SK-MEL-5 (cell line): ENCODE data around the gene NTN1. TPM values are rescaled to one million over a fixed set of nuclear protein-coding genes. Genes with fewer than 3 reads are reported as not detected.

Experiments
- DNase-seq: peaks from one replicate; pipeline ENCODE4 v3.0.0-alpha.2; 2016; ENCODE audit warnings: low read depth, low spot score
- in situ Hi-C: cut with HindIII; loops from 2 replicates; pipeline ENCODE4 v1.10.0; 2016; ENCODE audit warnings: low sequenced_read_pairs, high pct_unique_total_duplicates, low pct_unique_long_range_greater_than_20kb
- total RNA-seq: library from RNA; depleted of rRNA; stranded (reverse); fragments of >200 nt; shearing (Covaris generic); gene quantifications from 2 replicates; pipeline ENCODE4 v1.2.3, GENCODE V29; 2014

The NTN1 gene
- total RNA-seq, 1 experiment from 2014 or later, result 5.9 TPM

DNA sequence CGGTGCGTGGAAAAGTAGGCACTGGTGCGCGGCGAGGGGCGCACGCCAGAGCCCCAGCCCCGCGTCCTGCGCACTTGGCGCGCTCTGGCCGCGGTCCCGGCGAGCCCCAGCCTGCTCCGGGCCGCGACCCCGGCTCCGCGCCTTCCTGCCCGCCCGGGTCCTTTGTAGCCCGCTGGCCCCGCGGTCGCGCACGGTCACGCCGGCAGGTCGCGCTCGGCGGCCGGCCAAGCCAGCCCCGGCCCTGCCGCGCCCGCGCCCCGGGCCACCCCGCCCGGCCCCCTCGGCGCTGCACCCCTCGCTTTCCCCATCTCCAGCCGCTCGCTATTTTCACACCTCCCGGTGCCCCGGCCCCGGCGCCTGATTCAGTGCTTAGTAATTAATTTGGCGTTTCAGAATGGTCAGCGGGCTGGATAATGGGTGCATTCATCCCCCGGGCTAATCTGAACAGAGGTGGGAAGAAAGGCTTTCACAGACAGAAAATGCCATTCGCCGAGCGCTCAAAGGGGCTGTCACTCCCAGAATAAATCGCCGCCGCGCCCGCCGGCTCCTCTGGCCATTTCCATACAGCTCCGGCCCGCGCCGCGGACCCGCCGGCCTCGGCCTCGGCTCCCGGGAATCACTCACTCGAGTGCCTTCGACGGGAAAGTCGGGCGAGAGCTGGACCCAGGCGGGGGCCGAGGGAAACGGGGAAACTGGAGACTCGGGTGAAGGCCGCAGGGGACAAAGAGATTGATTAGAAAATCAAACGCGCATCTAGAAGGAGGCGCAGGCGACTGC, 17.8 kb upstream of the NTN1 start:
- DNase-seq, result no peak
- in situ Hi-C loops, result no loop called here

DNA sequence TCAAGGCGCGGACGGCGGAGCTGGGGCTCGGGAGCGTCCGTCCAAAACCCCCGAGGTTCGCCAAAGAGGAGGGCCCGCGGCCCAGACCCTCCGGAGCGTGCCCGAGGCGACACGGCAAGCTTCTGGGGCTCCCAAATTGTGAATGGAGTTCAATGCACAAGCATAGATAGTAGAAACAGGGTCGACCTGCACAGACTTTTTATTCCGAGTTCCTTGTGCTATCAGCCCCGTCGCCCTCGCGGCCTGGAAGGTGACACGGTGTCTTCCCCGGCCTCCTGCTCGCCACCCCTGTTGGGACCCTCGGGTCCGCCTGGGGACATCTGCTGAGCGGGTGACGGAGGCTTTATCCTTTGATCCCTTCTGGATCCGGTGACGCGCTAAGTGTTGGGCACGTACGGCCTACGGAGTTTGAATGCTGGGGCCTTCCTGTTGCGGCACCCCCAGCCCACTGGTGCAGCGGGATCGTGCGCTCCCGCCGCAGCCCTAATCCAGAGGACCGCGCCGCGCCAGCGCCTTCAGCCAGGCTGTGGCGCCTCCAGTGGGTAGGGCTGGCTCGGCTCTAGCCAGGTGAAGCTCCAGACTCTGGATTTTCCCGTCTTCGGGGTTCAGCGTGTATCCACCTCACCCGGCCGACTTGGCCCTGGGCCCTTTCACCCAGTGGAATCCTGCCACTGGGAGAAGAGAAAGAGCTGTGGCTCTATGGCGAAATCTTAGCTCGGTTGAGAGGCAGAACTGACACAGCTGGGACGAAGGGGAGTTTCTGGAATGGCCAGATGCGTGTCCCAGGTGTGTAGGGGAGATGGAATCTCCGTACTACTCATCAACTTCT, 17.0 kb upstream of the NTN1 start:
- no peak for DNase-seq
- in situ Hi-C loops, result no loop called here

- in situ Hi-C loops, result no loop called here
- DNase-seq, result no peak
Observed at GRCh38 chr17:9004961-9005285, 16.4 kb upstream of the NTN1 start.

DNA sequence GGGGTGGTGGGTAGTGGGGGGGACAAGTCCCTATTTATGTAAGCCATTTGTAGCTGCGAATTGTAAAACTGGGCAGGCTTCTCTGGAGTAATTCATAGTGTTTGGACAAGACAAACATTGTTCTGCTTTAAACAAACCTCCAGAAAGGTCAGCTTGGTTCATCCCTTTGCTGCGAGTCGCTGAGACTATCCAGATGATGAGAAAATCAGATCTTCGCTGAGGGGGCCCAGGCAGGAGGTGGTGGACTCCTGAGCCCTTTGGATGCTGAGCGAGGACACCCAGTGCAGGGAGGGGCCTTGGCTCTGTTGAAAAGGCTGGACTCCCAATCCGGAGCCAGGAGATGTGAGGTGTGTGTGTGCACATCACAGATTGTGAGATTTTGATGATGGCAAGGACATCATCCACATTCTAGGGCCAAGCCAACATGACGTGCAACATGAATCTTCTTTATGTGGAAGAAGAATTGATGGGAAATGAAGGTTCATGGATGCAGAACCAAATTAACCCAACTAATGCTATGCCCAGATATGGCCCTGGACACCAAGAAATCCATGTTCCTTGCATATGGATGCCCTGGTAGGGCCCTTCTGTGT, 15.0 kb upstream of the NTN1 start:
- no peak for DNase-seq
- in situ Hi-C loops, result no loop called here

DNA sequence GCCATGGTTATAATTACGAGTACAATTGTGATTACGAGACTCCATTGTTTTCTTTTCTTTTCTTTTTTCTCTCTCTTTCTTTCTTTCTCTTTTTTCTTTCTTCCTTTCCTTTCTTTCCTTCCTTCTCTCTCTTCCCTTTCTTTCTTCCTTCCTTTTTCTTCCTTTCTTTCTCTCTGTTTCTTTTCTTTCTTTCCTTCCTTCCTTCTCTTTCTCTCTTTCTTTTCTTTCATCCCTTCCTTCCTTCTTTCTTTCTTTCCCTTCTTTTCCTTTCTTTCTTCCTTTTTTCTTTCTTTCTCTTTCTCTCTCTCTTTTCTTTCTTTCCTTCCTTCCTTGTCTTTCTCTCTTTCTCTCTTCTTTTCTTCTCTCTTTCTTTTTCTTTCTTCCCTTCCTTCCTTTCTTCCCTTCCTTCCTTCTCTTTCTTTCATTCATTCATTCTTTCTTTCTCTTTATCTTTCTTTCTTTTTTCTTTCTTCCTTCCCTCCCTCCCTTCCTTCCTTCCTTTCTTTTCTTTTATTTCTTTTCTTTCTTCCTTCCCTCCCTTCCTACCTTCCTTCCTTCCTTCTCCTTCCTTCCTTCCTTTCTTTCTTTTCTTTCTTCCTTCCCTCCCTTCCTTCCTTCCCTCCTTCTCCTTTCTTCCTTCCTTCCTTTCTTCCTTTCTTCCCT, 14.1 kb upstream of the NTN1 start:
- in situ Hi-C loops, result no loop called here
- DNase-seq, result no peak

DNA sequence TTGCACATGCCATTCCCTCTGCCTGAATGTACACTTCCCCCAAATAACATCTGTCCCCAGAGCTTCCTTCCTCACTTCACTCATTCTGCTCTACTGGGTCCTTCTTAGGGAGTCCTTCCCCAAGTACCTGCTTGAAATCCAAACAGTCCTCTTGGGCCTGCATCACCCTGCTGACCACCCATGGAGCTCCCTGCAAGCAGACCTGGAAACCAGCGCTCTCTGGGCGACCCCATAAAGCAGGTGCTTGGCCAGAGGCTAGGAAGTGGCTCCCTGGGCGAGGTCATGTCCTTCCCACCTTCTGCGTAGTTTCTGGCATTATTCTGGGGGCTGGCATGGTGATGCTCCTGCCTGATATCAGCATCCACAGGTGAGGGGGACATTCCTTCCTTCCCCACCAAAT, 12.2 kb upstream of the NTN1 start:
- no peak for DNase-seq
- in situ Hi-C loops, result no loop called here

DNA sequence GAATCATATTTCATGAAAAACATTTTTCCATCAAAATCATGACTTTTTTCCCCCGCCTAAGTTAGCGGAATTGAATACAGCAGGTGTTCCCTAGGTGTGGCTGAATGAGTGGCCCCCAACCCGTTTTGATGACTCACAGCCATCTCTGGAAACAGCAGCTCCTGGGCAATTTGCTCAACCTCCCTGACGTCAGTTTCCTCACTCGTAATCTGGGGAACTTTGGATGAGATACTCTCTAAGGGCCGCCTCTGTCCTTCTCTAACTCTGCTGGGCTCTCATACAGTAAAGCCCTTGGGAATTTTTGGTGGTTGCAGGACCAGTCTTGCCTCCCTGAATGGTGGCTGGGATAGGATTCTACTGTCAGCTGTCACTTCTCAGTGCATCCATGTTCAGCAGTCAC, 11.6 kb upstream of the NTN1 start:
- in situ Hi-C loops, result no loop called here
- DNase-seq, result no peak

GRCh38 chr17:9011001-9011400, 10.3 kb upstream of the NTN1 start:
- in situ Hi-C loops, result no loop called here
- DNase-seq, result no peak

GRCh38 chr17:9016941-9017552, 4.3 kb upstream of the NTN1 start:
- in situ Hi-C loops, result no loop called here
- DNase-seq, result peak; percentile 48

DNA sequence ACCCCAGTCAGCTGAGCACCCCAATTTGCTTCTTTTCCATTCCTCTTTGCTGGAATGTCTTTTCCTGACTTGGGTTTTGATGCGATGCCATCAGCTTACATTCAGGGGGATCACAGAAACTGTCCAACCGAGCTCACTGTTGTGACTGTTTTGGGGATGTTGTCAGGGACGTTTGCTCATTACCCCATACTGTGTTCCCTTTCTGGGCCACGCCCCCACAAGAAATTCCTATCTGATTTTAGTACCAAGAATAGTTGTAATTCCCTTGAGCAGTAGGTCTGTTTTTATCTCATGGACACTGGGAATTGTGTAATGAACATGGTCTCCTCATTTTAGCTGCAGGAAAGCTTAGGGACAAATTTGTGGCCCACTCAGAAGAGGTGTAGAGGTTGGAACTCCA, 2.6 kb upstream of the NTN1 start:
- in situ Hi-C loops, result no loop called here
- DNase-seq, result no peak

DNA sequence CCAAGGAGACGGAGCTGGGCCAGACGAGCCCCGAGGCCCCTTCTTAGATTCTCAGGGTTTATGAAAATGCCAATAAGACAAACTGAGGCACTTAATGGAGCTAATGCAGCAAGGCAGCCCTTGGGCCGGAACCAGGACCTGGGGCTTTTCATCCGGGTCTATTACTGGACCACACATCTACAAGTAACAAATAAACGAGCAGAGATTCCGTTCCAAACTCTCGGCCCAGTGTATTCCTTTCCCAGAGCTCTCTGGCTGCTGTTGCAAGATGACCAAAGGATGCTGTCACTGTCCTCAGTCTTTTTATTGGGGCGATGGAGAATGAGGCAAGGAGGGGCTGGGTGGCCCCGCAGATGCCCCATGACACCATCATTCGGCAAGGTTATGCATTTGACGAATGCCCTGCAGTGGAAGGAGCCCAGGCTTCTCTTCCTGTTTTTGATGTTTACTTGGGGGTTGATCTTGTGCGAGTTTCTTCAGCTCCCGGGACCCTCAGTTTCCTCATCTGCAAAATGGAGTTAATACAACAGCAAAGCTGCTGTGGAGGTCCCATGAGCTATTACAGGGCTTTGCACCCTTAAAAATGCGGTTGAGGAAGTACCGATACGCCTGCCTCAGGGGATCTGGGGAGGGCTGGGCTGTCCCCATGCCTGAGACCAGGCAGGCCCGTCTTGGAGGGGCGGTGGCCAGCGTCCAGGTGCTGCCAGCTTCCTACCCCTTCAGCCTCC, 1.1 kb upstream of the NTN1 start:
- DNase-seq, result no peak
- in situ Hi-C loops, result no loop called here

DNA sequence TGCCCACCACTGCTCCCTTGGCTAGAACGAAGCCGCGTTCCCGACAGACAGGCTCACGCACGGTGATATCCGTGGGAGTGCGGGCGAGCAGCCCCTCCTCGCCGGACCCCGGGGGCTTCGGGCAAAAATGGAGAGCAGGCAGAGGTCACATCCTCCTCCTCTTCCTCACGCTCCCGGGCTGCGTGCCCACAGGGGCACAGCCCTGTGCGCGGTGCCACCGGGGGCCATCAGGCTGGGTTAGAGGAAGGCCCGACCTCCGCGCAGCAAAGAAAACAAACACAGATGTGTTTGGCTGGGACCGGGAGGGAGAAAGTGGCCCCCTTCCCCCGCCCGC, 519 bp upstream of the NTN1 start:
- in situ Hi-C loops, result no loop called here
- DNase-seq, result no peak

- in situ Hi-C loops, result no loop called here
- DNase-seq, result peak; percentile 36
Observed at GRCh38 chr17:9021992-9022572, 772 bp downstream of the NTN1 start.

- DNase-seq, result no peak
- in situ Hi-C loops, result no loop called here
Observed at GRCh38 chr17:9022573-9023391, 1.5 kb downstream of the NTN1 start.

DNA sequence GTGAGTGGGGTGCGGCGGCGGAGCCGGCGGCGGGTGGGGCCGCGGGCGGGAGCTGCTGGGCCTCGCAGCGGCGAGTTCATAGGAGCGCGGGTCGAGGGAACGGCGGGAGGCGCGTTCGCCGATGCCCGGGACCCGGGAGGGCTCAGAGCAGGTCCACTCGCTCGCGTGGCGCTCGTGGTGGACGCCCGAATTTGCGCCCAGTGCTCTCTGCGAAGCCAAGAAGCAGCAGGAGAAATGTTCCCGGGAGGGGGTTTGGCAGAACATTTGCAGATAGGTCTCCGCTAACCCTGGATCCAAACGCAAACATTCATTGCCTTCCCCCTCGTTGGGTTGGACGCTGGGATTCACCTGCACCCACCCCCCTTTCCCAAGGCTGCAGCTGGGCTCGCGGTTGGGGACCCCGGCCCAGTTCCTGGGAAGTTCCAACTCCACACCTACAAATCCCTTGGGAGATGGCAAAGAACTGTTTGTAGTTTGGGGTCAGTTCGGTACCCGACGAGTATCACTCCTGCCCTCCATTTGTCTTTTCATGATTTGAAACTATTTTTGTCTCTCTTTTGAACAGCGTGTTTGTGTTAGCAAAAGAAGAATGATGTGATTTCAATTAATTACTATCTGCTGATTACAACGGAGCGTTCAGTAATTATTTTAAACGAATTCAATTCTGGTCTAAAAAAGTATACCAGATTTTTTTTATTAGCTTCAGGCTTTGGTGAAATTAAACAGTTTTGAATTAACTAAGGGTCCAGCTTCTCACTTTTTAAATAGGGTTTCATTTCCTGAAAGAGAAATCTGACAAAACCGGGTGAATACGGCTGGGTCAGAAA, 2.3 kb downstream of the NTN1 start:
- in situ Hi-C loops, result no loop called here
- DNase-seq, result no peak

DNA sequence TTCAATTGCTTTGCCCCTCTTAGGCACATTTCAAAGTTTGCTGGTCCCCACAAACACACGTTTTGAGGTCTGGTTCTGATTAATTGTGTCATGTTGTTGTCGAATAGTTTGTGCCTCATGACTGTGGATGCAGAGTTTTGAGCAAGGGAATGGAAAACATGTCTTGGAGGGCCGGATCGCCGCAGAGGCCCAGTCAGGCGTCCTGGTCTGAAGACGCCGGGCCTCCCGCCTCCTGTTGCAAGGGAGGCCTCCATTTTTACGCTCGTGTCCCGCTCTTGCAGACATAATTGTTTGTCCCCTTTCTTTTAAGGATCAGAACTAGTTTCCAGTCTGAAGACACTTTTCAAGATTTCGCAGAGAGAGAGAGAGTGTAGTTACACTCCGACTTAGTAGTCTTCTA, 3.2 kb downstream of the NTN1 start:
- in situ Hi-C loops, result no loop called here
- DNase-seq, result no peak
